HepG2 (cell line): ENCODE data around the gene GRIP1. TPM values are rescaled to one million over a fixed set of nuclear protein-coding genes. Genes with fewer than 3 reads are reported as not detected.

Source experiments
- ATAC-seq: fragments of 200-7000 bp; cut with Tn5 transposase; 3 replicates; pipeline ENCODE4 v1.9.1; 2020; ENCODE audit warnings: mild to moderate bottlenecking, moderate library complexity
- BruUV-seq: library from RNA; stranded (reverse); fragments of 400-500 nt; replicated peaks from 2 replicates; lab custom pipeline; 2021; lab: Mats Ljungman, UMichigan
- CTCF ChIA-PET: fragments of 300-600 bp; formaldehyde crosslinking; extraction: SDS; loops from one replicate; lab custom pipeline; 2021; ENCODE audit warnings: low total read pairs, inconsistent platforms, low intra/inter-chr PET ratio; lab: Yijun Ruan, JAX
- POLR2A ChIA-PET: fragments of 350-600 bp; sonication (Branson Sonifier 250); formaldehyde crosslinking; loops from one replicate; lab custom pipeline; 2020; ENCODE audit warnings: antibody characterized with exemption, inconsistent platforms; lab: Yijun Ruan, JAX
- DNase-seq: peaks from one replicate; pipeline ENCODE4 v3.0.0-alpha.2; 2015; ENCODE audit warnings: low spot score
- FAIRE-seq: peaks from 3 replicates; lab custom pipeline; 2011; peaks lifted over from hg19 to GRCh38; lab: Jason Lieb, UNC
- H2AFZ ChIP-seq: one replicate; pipeline ENCODE4 v1.6.1; 2011; ENCODE audit warnings: low read length, inconsistent platforms
- H3K27ac ChIP-seq: fragments of 300-600 bp; 3 replicates; pipeline ENCODE4 v1.8.0; 2011; ENCODE audit warnings: mixed run types, mild to moderate bottlenecking, mixed read lengths, low read length, inconsistent platforms; ENCODE audit not compliant: insufficient read depth; ENCODE audit errors: extremely low read length
- H3K27me3 ChIP-seq, 2 experiments: fragments of 200-600 bp in 1 of 2; 2 replicates in 1 of 2; 3 replicates in 1 of 2; pipeline versions ENCODE4 v1.6.0 to v1.8.0; 2011; ENCODE audit warnings: low read length in 2 of 2, mild to moderate bottlenecking in 2 of 2, moderate library complexity in 2 of 2, inconsistent platforms in 1 of 2; ENCODE audit not compliant: insufficient read depth in 2 of 2, control insufficient read depth in 1 of 2
- H3K36me3 ChIP-seq, 2 experiments: fragments of 200-600 bp in 1 of 2; replicated peaks in 1 of 2; 2 replicates in 1 of 2; 3 replicates in 1 of 2; pipeline versions ENCODE4 v1.5.1 to v1.8.0; 2011; ENCODE audit warnings: low read length in 2 of 2, inconsistent platforms in 1 of 2; ENCODE audit not compliant: insufficient read depth in 2 of 2, control insufficient read depth in 1 of 2
- H3K4me1 ChIP-seq: 2 replicates; pipeline ENCODE4 v1.5.1; 2012; ENCODE audit warnings: low read length, inconsistent platforms; ENCODE audit not compliant: insufficient read depth
- H3K4me2 ChIP-seq: 2 replicates; pipeline ENCODE4 v1.6.0; 2011; ENCODE audit warnings: low read depth, low read length, inconsistent platforms
- H3K4me3 ChIP-seq, 3 experiments: fragments of 200-600 bp in 1 of 3; sonication (generic), shearing (Covaris generic) in 1 of 3; replicated peaks in 1 of 3; 2 replicates each; pipeline ENCODE4 v1.5.1; 2011 to 2016; ENCODE audit warnings: low read length in 3 of 3, inconsistent platforms in 2 of 3, low read depth in 2 of 3, mild to moderate bottlenecking in 2 of 3, control low read depth in 1 of 3, mixed read lengths in 1 of 3; ENCODE audit not compliant: insufficient read depth in 1 of 3
- H3K79me2 ChIP-seq: one replicate; pipeline ENCODE4 v1.6.1; 2011; ENCODE audit warnings: low read length, inconsistent platforms; ENCODE audit not compliant: insufficient read depth
- H3K9ac ChIP-seq: 2 replicates; pipeline ENCODE4 v1.6.0; 2011; ENCODE audit warnings: mild to moderate bottlenecking, low read depth, low read length, inconsistent platforms; ENCODE audit not compliant: insufficient read depth
- H3K9me3 ChIP-seq: 2 replicates; pipeline ENCODE4 v1.5.1; 2012; ENCODE audit warnings: mild to moderate bottlenecking, low read length
- H4K20me1 ChIP-seq: 2 replicates; pipeline ENCODE4 v1.6.0; 2011; ENCODE audit warnings: inconsistent platforms, mild to moderate bottlenecking, low read length, moderate library complexity; ENCODE audit not compliant: insufficient read depth
- EP300 ChIP-seq, 3 experiments: sonication (generic) in 1 of 3; formaldehyde crosslinking in 1 of 3; IDR thresholded peaks; 2 replicates each; pipeline versions ENCODE4 v1.5.1 to v1.6.1; 2011 to 2020; ENCODE audit warnings: low read depth in 2 of 3, low read length in 2 of 3, borderline replicate concordance in 1 of 3, improper control_type of control experiment in 1 of 3, mild to moderate bottlenecking in 1 of 3, missing genetic modification reagents in 1 of 3, moderate library complexity in 1 of 3
- FOXM1 ChIP-seq: sonication (generic); formaldehyde crosslinking; IDR thresholded peaks from 2 replicates; pipeline ENCODE4 v1.5.0; 2020; ENCODE audit warnings: missing genetic modification reagents
- KMT2A ChIP-seq: sonication (generic); formaldehyde crosslinking; IDR thresholded peaks from 2 replicates; pipeline ENCODE4 v1.4.0; 2020; ENCODE audit warnings: missing genetic modification reagents
- MIER3 ChIP-seq: IDR thresholded peaks from 2 replicates; pipeline ENCODE4 v1.6.1; 2016; ENCODE audit warnings: missing compliant biosample characterization, borderline replicate concordance
- MLLT10 ChIP-seq: sonication (generic); formaldehyde crosslinking; IDR thresholded peaks from 2 replicates; pipeline ENCODE4 v1.4.0; 2020; ENCODE audit warnings: missing genetic modification reagents
- SSRP1 ChIP-seq: IDR thresholded peaks from 2 replicates; pipeline ENCODE4 v1.6.1; 2016; ENCODE audit warnings: control low read depth
- YEATS2 ChIP-seq: sonication (generic); formaldehyde crosslinking; IDR thresholded peaks from 2 replicates; pipeline ENCODE4 v1.4.0; 2020; ENCODE audit warnings: missing genetic modification reagents, borderline replicate concordance
- ZNF567 ChIP-seq: sonication (generic); formaldehyde crosslinking; IDR thresholded peaks from 2 replicates; pipeline ENCODE4 v1.8.1; 2023; ENCODE audit warnings: mild to moderate bottlenecking, missing genetic modification reagents, borderline replicate concordance
- WGBS: methylation state at CpG from one replicate; pipeline ENCODE4 v1.1.6; 2017; ENCODE audit warnings: low lambda C conversion rate; 5-methylcytosine and 5-hydroxymethylcytosine counted together
- in situ Hi-C: cut with HindIII; loops from 2 replicates; pipeline ENCODE4 v1.10.0; 2017; ENCODE audit warnings: low pct_unique_long_range_greater_than_20kb; ENCODE audit not compliant: extremely low pct_ligation_motif_present
- intact Hi-C: fragments of 100-400 bp; cut with micrococcal nuclease; formaldehyde crosslinking; loops from one replicate; pipeline ENCODE4 v1.10.0; 2022; ENCODE audit not compliant: unreplicated experiment
- polyA plus RNA-seq, 8 experiments: library from polyadenylated mRNA; depleted of rRNA in 3 of 8; stranded (reverse) in 7 of 8; unstranded in 1 of 8; fragments of >200 nt; fragmentation: Illumina TruSeq in 4 of 8; extraction: Trizol in 4 of 8; gene quantifications; 2 replicates each; pipeline versions ENCODE4 v1.2.1 to v1.2.3, GENCODE V29; 2011 to 2016; ENCODE audit warnings: low read depth in 4 of 8, missing spikeins in 1 of 8, mixed read lengths in 1 of 8; ENCODE audit not compliant: insufficient read depth in 1 of 8
- total RNA-seq, 5 experiments: library from RNA; depleted of rRNA; stranded (reverse); fragments of >200 nt; fragmentation: Illumina TruSeq; extraction: Trizol; gene quantifications; 2 replicates each; pipeline ENCODE4 v1.2.3, GENCODE V29; 2016; ENCODE audit warnings: low read depth in 1 of 5
- TF ChIP-seq, protein P1 (sequence below): sonication (generic); formaldehyde crosslinking; IDR thresholded peaks from 2 replicates; pipeline ENCODE4 v1.4.0; 2020; ENCODE audit warnings: missing genetic modification reagents, mild to moderate bottlenecking, borderline replicate concordance
- TF ChIP-seq, protein P2 (sequence below): sonication (generic); formaldehyde crosslinking; IDR thresholded peaks from 2 replicates; pipeline ENCODE4 v1.5.1; 2020; ENCODE audit warnings: mild to moderate bottlenecking, missing genetic modification reagents

The GRIP1 gene
- total and polyA plus RNA-seq, 2 of the 13 experiments (the other 11 are each of a cell fraction or from before 2014, with no cell fraction given) = not detected

DNA sequence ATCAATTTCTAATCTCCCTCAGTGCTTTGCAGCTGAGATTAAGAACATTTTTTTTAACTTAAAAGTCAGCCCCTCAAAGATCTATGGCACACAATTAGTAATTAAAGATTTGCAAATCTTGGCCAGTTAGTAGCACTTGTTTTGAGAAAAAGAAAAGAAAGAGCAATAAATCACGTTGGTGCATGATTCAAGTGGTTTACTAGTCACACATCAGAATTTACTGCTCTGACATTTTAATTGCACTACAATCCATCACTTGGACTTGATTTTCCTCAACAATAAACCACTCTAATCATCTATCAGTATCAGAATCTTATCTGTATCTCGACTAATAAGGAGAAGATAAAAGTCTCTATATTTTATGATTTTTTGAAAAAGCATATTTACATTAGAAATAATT is 222.3 kb downstream of the GRIP1 start (continued):
- TF ChIP-seq, protein P1, sequence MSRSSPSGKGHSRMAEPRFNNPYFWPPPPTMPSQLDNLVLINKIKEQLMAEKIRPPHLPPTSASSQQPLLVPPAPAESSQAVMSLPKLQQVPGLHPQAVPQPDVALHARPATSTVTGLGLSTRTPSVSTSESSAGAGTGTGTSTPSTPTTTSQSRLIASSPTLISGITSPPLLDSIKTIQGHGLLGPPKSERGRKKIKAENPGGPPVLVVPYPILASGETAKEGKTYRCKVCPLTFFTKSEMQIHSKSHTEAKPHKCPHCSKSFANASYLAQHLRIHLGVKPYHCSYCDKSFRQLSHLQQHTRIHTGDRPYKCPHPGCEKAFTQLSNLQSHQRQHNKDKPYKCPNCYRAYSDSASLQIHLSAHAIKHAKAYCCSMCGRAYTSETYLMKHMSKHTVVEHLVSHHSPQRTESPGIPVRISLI = no peak
- TF ChIP-seq SSRP1 (CRISPR knock-in tag) = no peak
- TF ChIP-seq MLLT10 (CRISPR knock-in tag) = no peak
- TF ChIP-seq EP300 (IDR thresholded peaks at IDR 0.05; ENCODE audit: low read depth in 2 of 2, low read length in 2 of 2) = no peak
- TF ChIP-seq EP300 (CRISPR knock-in tag; IDR thresholded peaks at IDR 0.05; ENCODE audit: borderline replicate concordance) = no peak

DNA sequence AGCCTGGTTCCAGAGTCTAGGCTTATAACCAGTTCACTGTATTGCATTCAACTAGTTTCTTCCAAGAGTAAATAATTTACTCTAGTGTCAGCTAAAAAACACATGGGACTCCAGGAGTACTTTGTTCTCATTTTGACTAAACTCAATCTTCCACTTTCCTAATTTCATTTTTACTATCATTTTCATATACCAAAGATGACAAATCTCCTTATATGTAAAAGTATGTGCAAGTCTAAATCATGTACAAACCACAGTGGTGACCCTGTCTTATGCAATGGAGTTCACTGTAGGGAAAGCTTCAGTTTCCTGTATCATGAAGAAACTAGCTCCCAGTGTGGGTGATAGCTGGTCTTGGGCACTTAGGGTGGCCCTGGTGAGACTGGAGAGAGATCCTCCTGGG is 225.0 kb downstream of the GRIP1 start:
- ATAC-seq (no peak), DNase-seq (no peak), FAIRE-seq (no peak)
- Histone ChIP-seq H3K4me2 (no peak overlapping the region), H4K20me1 (no peaks in the 10 kb centered on the region), H3K79me2 (no peaks in the 10 kb centered on the region), H3K9ac (no peak overlapping the region), H3K27me3 (no peaks in the 10 kb centered on the region; a peak in 1 of 5 replicates), H3K9me3 (no peaks in the 10 kb centered on the region), H2AFZ (no peak overlapping the region), H3K27ac (no peak overlapping the region), H3K4me3 (no peak overlapping the region), H3K36me3 (no peaks in the 10 kb centered on the region), H3K4me1 (no peaks in the 10 kb centered on the region)
- CTCF ChIA-PET = no interaction called here
- in situ Hi-C loops = no loop called here
- TF ChIP-seq YEATS2 (CRISPR knock-in tag) = no peak
- BruUV-seq = no TSS peak
- POLR2A ChIA-PET = no interaction called here
- intact Hi-C loops = no loop called here

DNA sequence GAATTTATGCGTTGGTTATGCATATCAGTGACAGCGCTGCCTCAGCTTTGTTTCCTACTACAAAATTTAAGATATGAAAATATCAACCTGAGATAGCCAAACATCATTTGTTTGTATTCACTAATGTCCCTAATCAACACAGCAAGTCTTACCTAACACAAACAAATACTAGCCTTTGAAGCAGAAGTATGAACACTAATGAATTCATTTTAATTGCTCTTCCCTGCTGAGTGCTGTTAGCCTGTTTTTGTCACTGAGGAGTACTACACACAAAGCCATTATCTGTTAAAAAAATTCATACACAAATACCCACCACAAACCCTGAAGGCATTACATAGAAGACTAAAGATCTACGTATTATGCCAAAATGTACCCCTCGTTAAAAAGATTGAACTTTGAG is 225.8 kb downstream of the GRIP1 start:
- in situ Hi-C loops (no loop called here), intact Hi-C loops (no loop called here)
- Histone ChIP-seq H3K27me3 (no peaks in the 10 kb centered on the region; a peak in 1 of 5 replicates), H3K9ac (no peak overlapping the region), H3K27ac (no peak overlapping the region), H3K4me2 (no peak overlapping the region), H3K4me1 (no peaks in the 10 kb centered on the region), H3K36me3 (no peaks in the 10 kb centered on the region), H4K20me1 (no peaks in the 10 kb centered on the region), H2AFZ (no peak overlapping the region), H3K79me2 (no peaks in the 10 kb centered on the region), H3K9me3 (no peaks in the 10 kb centered on the region), H3K4me3 (no peak overlapping the region)
- ChIA-PET POLR2A (no interaction called here), CTCF (no interaction called here)
- BruUV-seq = no TSS peak
- DNase-seq = no peak
- FAIRE-seq = no peak
- ATAC-seq = no peak
- 44% methylated on average over 4 of the region's 4 CpGs for WGBS
- TF ChIP-seq, protein P2, sequence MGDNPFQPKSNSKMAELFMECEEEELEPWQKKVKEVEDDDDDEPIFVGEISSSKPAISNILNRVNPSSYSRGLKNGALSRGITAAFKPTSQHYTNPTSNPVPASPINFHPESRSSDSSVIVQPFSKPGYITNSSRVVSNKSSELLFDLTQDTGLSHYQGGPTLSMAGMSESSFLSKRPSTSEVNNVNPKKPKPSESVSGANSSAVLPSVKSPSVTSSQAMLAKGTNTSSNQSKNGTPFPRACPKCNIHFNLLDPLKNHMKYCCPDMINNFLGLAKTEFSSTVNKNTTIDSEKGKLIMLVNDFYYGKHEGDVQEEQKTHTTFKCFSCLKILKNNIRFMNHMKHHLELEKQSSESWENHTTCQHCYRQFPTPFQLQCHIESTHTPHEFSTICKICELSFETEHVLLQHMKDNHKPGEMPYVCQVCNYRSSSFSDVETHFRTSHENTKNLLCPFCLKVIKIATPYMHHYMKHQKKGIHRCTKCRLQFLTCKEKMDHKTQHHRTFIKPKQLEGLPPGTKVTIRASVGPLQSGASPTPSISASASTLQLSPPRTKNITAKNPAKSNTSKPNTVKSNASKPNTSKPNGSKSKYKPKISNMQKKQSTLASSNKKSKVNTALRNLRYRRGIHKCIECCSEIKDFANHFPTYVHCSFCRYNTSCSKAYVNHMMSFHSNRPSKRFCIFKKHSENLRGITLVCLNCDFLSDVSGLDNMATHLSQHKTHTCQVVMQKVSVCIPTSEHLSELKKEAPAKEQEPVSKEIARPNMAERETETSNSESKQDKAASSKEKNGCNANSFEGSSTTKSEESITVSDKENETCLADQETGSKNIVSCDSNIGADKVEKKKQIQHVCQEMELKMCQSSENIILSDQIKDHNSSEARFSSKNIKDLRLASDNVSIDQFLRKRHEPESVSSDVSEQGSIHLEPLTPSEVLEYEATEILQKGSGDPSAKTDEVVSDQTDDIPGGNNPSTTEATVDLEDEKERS = no peak
- TF ChIP-seq FOXM1 (CRISPR knock-in tag) = no peak
- no peak for TF ChIP-seq ZNF567 (CRISPR knock-in tag)
- no peak for TF ChIP-seq MIER3
- TF ChIP-seq KMT2A (CRISPR knock-in tag) = no peak
- no peak for TF ChIP-seq SSRP1 (CRISPR knock-in tag)
